ENCODE data around the gene ADGRF5. TPM values are rescaled to one million over a fixed set of nuclear protein-coding genes. Genes with fewer than 3 reads are reported as not detected.
"Not testable (repeated sequence)": the region's sequence is repeated elsewhere in the genome, so short reads cannot be mapped to it uniquely, and the experiment has no call there.

ADGRF5 gene
- total RNA-seq, 2 experiments from 2014 or later: not detected

DNA sequence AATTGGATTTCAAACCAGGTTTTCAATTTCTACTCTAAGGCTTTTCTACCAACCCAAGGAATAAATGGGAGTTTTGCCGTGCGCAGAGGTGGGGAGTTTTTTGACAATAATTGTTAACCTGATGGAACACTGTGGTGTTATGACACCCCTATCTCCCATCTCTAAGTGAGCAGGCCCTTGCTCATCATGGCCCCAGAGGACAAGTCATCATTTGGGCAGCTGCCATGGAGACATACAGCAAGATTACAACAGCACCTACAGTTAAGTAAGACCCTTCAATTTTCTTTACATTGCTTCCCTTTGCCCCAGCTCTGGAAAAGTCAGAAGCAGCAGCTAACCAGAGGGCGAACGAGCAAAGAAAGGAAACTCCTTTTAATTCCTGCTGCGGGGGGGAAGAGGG, 54.3 kb downstream of the ADGRF5 start:
- no peaks in the 10 kb centered on the region for H3K36me3 Mint-ChIP-seq
- DNase-seq: no peak
- H3K27ac Mint-ChIP-seq: no peak overlapping the region
- intact Hi-C loops (cut with micrococcal nuclease): no loop called here
- H3K4me1 Mint-ChIP-seq (ENCODE audit: low read depth): no peaks in the 10 kb centered on the region
- H3K9me3 Mint-ChIP-seq: no peaks in the 10 kb centered on the region
- no peak overlapping the region for H3K4me3 Mint-ChIP-seq
- CTCF ChIA-PET: interaction anchor here (0.9 kb wide), 1 partner anchor 18 kb away, joined by 3 read pairs; no protein-coding TSS in a partner anchor
- H3K27me3 Mint-ChIP-seq: peaks cover 7% of the 10 kb centered on the region
- POLR2A ChIA-PET: no interaction called here

GRCh38 chr6:46865221-46865620, 56.5 kb downstream of the ADGRF5 start:
- H3K4me3 Mint-ChIP-seq: no peak overlapping the region
- DNase-seq: no peak
- ChIA-PET POLR2A (interaction anchor here (0.7 kb wide), 1 partner anchor 377 kb away, joined by 3 read pairs; no protein-coding TSS in a partner anchor), CTCF (interaction anchor here (1.1 kb wide), 1 partner anchor 10 kb away, joined by 3 read pairs; no protein-coding TSS in a partner anchor)
- H3K27me3 Mint-ChIP-seq: peaks cover 5% of the 10 kb centered on the region
- H3K4me1 Mint-ChIP-seq (ENCODE audit: low read depth): no peaks in the 10 kb centered on the region
- no peaks in the 10 kb centered on the region for H3K9me3 Mint-ChIP-seq
- H3K36me3 Mint-ChIP-seq: no peaks in the 10 kb centered on the region
- no peak overlapping the region for H3K27ac Mint-ChIP-seq
- intact Hi-C loops (cut with micrococcal nuclease): no loop called here

- Mint-ChIP-seq H3K9me3 (no peaks in the 10 kb centered on the region), H3K27ac (no peak overlapping the region), H3K4me1 (ENCODE audit: low read depth) (no peaks in the 10 kb centered on the region), H3K4me3 (no peak overlapping the region), H3K36me3 (no peaks in the 10 kb centered on the region), H3K27me3 (peaks cover 5% of the 10 kb centered on the region)
- intact Hi-C loops (cut with micrococcal nuclease): no loop called here
- no peak for DNase-seq
- ChIA-PET CTCF (no interaction called here), POLR2A (no interaction called here)
Observed at GRCh38 chr6:46863791-46864190, 57.9 kb downstream of the ADGRF5 start.

DNA sequence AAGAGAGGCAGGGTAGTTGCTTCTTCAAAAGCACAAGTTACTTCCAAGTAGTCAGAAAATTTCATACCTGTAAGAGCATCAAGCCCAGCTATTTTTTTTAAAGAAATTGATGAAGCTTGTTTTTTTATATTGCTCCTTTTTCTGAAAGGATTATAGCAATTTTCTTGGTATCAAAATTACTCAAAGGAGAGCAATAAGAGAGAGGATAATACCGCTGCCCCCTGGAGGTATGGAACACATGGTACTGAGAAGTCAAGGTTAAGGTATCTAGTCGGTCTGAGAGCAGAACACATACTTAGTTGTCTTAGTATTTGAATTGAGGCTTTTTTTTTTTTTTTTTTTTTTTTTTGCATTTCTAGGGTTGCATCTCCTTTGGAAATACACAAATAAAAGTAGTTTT, 59.4 kb downstream of the ADGRF5 start:
- no peaks in the 10 kb centered on the region for H3K36me3 Mint-ChIP-seq
- H3K4me3 Mint-ChIP-seq: no peak overlapping the region
- CTCF ChIA-PET: interaction anchor here (3.3 kb wide), 1 partner anchor 14 kb away, joined by 19 read pairs; no protein-coding TSS in a partner anchor
- intact Hi-C loops (cut with micrococcal nuclease): no loop called here
- no peak for DNase-seq
- H3K27me3 Mint-ChIP-seq: peaks cover 3% of the 10 kb centered on the region
- H3K4me1 Mint-ChIP-seq (ENCODE audit: low read depth): no peaks in the 10 kb centered on the region
- POLR2A ChIA-PET: no interaction called here
- no peak overlapping the region for H3K27ac Mint-ChIP-seq
- H3K9me3 Mint-ChIP-seq: no peaks in the 10 kb centered on the region

DNA sequence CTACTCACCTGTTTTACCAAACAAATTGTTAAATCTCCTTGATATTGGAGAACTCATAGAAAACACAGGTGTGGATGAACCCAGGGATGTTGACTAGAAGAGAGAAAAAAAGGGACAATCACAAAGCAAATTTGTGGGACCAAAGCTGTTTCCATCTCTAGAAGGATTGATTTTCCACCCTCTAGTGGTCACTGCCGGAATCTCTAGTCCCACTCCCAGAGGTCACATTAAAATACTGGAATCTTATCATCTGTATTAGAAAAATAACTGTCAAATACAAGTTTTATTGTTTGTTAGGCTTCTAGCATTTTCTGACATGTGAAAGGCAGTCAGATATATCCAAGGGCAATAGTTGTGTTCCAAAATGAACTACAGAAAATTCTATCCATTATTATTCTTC, 65.8 kb downstream of the ADGRF5 start:
- peak; percentile 14 for DNase-seq
- CTCF ChIA-PET: interaction anchor here (0.6 to 1.8 kb wide), 5 partner anchors 9 to 187 kb away, joined by 3 to 11 read pairs (median 3); no protein-coding TSS in a partner anchor
- H3K9me3 Mint-ChIP-seq; H3K4me1 Mint-ChIP-seq (ENCODE audit: low read depth); H3K27me3 Mint-ChIP-seq; intact Hi-C loops (cut with micrococcal nuclease); H3K27ac Mint-ChIP-seq; H3K36me3 Mint-ChIP-seq; H3K4me3 Mint-ChIP-seq; POLR2A ChIA-PET: not testable (repeated sequence)

- DNase-seq; H3K36me3 Mint-ChIP-seq; CTCF ChIA-PET; intact Hi-C loops (cut with micrococcal nuclease); H3K4me3 Mint-ChIP-seq; H3K9me3 Mint-ChIP-seq; POLR2A ChIA-PET; H3K4me1 Mint-ChIP-seq (ENCODE audit: low read depth); H3K27ac Mint-ChIP-seq: not testable (repeated sequence)
- H3K27me3 Mint-ChIP-seq: peaks cover 12% of the 10 kb centered on the region
Observed at GRCh38 chr6:46851576-46851975, 70.2 kb downstream of the ADGRF5 start.

- H3K36me3 Mint-ChIP-seq: no peaks in the 10 kb centered on the region
- H3K27me3 Mint-ChIP-seq: peaks cover 12% of the 10 kb centered on the region
- H3K4me3 Mint-ChIP-seq: no peak overlapping the region
- intact Hi-C loops (cut with micrococcal nuclease): no loop called here
- ChIA-PET POLR2A (no interaction called here), CTCF (no interaction called here)
- H3K4me1 Mint-ChIP-seq (ENCODE audit: low read depth): peaks cover 5% of the 10 kb centered on the region
- H3K27ac Mint-ChIP-seq: no peak overlapping the region
- no peaks in the 10 kb centered on the region for H3K9me3 Mint-ChIP-seq
- DNase-seq: no peak
Observed at GRCh38 chr6:46850792-46851191, 70.9 kb downstream of the ADGRF5 start.

DNA sequence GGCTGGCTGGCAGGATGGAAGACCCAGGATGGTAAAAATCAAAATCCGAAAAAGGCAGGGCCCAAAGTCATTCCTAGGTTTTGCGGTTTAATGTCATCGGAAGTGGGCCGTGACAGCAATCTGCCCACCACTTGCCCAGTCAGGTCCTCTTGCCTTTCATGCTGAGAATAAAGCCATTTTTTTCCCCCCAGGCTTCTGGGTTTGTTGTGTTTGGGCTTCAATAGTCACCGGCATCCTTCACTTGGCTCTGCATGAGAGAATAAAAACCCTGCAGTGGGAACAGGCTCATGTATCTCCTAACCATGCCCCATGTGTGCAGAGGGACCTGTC, 72.4 kb downstream of the ADGRF5 start:
- POLR2A ChIA-PET: no interaction called here
- H3K36me3 Mint-ChIP-seq: no peaks in the 10 kb centered on the region
- intact Hi-C loops (cut with micrococcal nuclease): loop anchor here (1.0 kb wide), 1 partner anchor 461 kb away; no protein-coding TSS in a partner anchor
- no peak overlapping the region for H3K4me3 Mint-ChIP-seq
- DNase-seq: no peak
- H3K9me3 Mint-ChIP-seq: no peaks in the 10 kb centered on the region
- H3K4me1 Mint-ChIP-seq (ENCODE audit: low read depth): peaks cover 5% of the 10 kb centered on the region
- CTCF ChIA-PET: interaction anchor here (0.7 to 2.9 kb wide), 8 partner anchors 9 to 462 kb away, joined by 3 to 19 read pairs (median 4); no protein-coding TSS in a partner anchor
- H3K27ac Mint-ChIP-seq: no peak overlapping the region
- H3K27me3 Mint-ChIP-seq: peaks cover 12% of the 10 kb centered on the region

DNA sequence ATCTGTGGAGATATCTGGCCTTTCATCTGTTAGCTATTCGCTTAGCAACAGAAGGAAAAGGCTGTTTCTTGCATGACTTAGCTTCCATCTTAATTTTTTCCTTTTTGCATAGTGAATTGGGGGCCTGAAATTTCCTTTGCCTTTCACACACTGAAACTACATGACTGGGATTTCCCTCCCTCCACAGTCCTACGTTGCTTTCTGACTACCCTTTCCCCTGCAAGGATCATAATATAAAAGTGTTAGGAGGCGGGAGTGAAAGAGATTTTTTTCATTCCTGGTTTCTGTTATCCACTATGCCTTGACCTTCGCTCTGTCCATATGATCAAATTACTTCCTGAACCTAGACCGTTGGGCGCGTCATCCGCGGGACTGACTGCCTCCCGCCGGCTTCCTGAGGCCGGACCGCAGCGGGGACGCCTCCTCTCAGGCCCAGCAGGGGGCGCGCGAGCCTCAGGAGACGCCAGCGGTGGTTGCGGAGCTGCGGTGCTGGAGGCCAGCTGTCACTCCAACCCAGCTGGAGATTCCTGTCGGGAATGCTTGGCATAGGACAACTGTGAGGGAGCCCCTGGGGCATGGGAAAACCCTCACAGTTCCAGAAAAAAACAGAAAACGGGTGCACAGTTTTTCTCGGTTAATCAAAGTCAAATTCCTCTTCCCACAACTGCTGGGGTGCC, 72.9 kb downstream of the ADGRF5 start:
- POLR2A ChIA-PET: no interaction called here
- Mint-ChIP-seq H3K4me3 (no peak overlapping the region), H3K4me1 (ENCODE audit: low read depth) (peaks cover 5% of the 10 kb centered on the region), H3K36me3 (no peaks in the 10 kb centered on the region), H3K27ac (no peak overlapping the region), H3K9me3 (no peaks in the 10 kb centered on the region), H3K27me3 (peaks cover 12% of the 10 kb centered on the region)
- DNase-seq: peak; percentile 74
- CTCF ChIA-PET: interaction anchor here (0.6 to 2.9 kb wide), 11 partner anchors 7 to 477 kb away, joined by 3 to 19 read pairs (median 4); no protein-coding TSS in a partner anchor
- intact Hi-C loops (cut with micrococcal nuclease): loop anchor here (1.0 kb wide), 2 partner anchors 198 to 461 kb away; no protein-coding TSS in a partner anchor

DNA sequence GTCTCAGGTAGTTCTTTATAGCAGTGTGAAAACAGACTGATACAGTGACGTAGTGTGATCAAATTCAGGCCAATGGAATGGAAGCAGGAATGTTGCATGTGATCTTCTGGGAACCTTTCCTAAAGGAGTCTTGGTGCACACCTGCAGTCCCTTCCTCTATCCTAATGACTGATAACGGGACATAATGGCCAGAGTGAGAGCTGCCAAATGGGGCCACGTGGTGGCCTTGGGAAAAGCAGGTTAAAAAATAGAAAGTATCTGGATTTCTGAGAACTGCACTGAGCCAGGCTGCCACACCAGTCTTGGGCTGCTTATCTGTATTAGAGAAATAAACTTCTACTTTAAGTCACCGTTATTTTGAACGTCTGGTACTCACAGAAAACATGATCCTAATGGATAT, 76.6 kb downstream of the ADGRF5 start:
- CTCF ChIA-PET: no interaction called here
- POLR2A ChIA-PET: no interaction called here
- intact Hi-C loops (cut with micrococcal nuclease): no loop called here

GRCh38 chr6:46842252-46842846, 79.4 kb downstream of the ADGRF5 start:
- POLR2A ChIA-PET, CTCF ChIA-PET, H3K27ac Mint-ChIP-seq: not testable (repeated sequence)

More for the DNA sequence above, 76.6 kb downstream of the ADGRF5 start:
- Mint-ChIP-seq H3K27ac (no peak overlapping the region), H3K4me3 (no peak overlapping the region), H3K36me3 (no peaks in the 10 kb centered on the region), H3K9me3 (peaks cover 27% of the 10 kb centered on the region), H3K27me3 (peaks cover 12% of the 10 kb centered on the region), H3K4me1 (ENCODE audit: low read depth) (peaks cover 5% of the 10 kb centered on the region)
- DNase-seq: no peak

GRCh38 chr6:46838033-46838432, 83.7 kb downstream of the ADGRF5 start:
- Mint-ChIP-seq H3K4me1 (ENCODE audit: low read depth) (no peaks in the 10 kb centered on the region), H3K27me3 (no peaks in the 10 kb centered on the region), H3K36me3 (no peaks in the 10 kb centered on the region), H3K9me3 (peaks cover 23% of the 10 kb centered on the region), H3K27ac (no peak overlapping the region), H3K4me3 (no peak overlapping the region)
- intact Hi-C loops (cut with micrococcal nuclease): no loop called here
- DNase-seq: no peak
- POLR2A ChIA-PET: no interaction called here
- CTCF ChIA-PET: no interaction called here

More at GRCh38 chr6:46842252-46842846, 79.4 kb downstream of the ADGRF5 start:
- peaks cover 27% of the 10 kb centered on the region for H3K9me3 Mint-ChIP-seq
- intact Hi-C loops (cut with micrococcal nuclease); DNase-seq; H3K36me3 Mint-ChIP-seq; H3K4me3 Mint-ChIP-seq; H3K4me1 Mint-ChIP-seq (ENCODE audit: low read depth); H3K27me3 Mint-ChIP-seq: not testable (repeated sequence)

DNA sequence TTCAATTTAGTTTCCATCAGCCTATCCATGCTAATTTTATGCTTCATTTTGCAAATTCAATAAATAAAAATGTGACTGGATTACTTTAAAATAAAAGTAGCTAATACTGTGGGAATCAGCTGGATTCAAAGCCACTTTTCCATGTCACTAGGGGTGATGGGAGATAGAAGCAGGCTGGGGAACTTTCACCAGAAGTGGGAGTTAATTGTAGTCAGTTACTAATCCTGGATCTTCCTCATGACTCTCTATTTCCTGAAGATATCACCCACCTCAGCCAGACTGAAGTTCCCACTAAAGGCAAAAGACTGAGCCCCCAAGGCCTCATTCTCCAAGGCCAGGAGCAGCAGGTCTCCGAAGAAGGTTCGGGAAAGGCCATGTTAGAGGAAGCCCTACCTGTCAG, 86.7 kb downstream of the ADGRF5 start:
- DNase-seq; H3K9me3 Mint-ChIP-seq; H3K4me3 Mint-ChIP-seq; H3K27me3 Mint-ChIP-seq; H3K27ac Mint-ChIP-seq; H3K4me1 Mint-ChIP-seq (ENCODE audit: low read depth); intact Hi-C loops (cut with micrococcal nuclease); H3K36me3 Mint-ChIP-seq; POLR2A ChIA-PET: not testable (repeated sequence)
- CTCF ChIA-PET: interaction anchor here (1.9 kb wide), 1 partner anchor 14 kb away, joined by 8 read pairs; no protein-coding TSS in a partner anchor
